Activated CD8-positive, alpha-beta T cell treated with anti-CD3 and anti-CD28 coated beads for 36 hours (primary cell): Measurements from ENCODE around the gene CCDC40. TPM values are rescaled to one million over a fixed set of nuclear protein-coding genes. Genes with fewer than 3 reads are reported as not detected.

Experiments used
- ATAC-seq: fragments of 200-7000 bp; cut with Tn5 transposase; one replicate; pipeline ENCODE4 v1.10.0; 2021; ENCODE audit warnings: mild to moderate bottlenecking, moderate library complexity
- CTCF ChIA-PET: fragments of 350-600 bp; sonication (Branson Sonifier 250); formaldehyde crosslinking; loops from one replicate; lab custom pipeline; 2021; ENCODE audit warnings: antibody characterized with exemption; lab: Charles Lee
- POLR2A ChIA-PET: fragments of 350-600 bp; sonication (Branson Sonifier 250); formaldehyde crosslinking; loops from one replicate; lab custom pipeline; 2021; ENCODE audit warnings: antibody characterized with exemption; lab: Charles Lee
- DNase-seq: peaks from one replicate; pipeline ENCODE4 v3.0.0-alpha.2; 2020
- H3K27ac Mint-ChIP-seq: one replicate; pipeline ENCODE4 v1.8.0; 2021; ENCODE audit warnings: mild to moderate bottlenecking, mixed read lengths
- H3K27me3 Mint-ChIP-seq: one replicate; pipeline ENCODE4 v1.8.0; 2021; ENCODE audit warnings: mixed read lengths
- H3K36me3 Mint-ChIP-seq: one replicate; pipeline ENCODE4 v1.8.0; 2021; ENCODE audit warnings: low read depth, mixed read lengths
- H3K4me1 Mint-ChIP-seq: one replicate; pipeline ENCODE4 v1.8.0; 2021; ENCODE audit warnings: low read depth, mixed read lengths
- H3K4me3 Mint-ChIP-seq: one replicate; pipeline ENCODE4 v1.8.0; 2021; ENCODE audit warnings: mild to moderate bottlenecking, moderate library complexity, mixed read lengths
- H3K9me3 Mint-ChIP-seq: one replicate; pipeline ENCODE4 v1.8.0; 2021; ENCODE audit warnings: mixed read lengths
- intact Hi-C: fragments of 100-400 bp; cut with micrococcal nuclease; formaldehyde crosslinking; loops from one replicate; pipeline ENCODE4 v1.10.0; 2022
- total RNA-seq, 2 experiments: library from RNA; stranded (reverse); gene quantifications; one replicate each; pipeline ENCODE4 v1.2.3, GENCODE V29; 2021
- TF ChIP-seq, protein P1 (sequence below): fragments of 200-600 bp; IDR thresholded peaks from one replicate; pipeline ENCODE4 v1.8.0; 2022; ENCODE audit warnings: antibody characterized with exemption, mild to moderate bottlenecking

Gene CCDC40
- total RNA-seq, 2 experiments from 2014 or later: 0.54 to 0.79 TPM

DNA sequence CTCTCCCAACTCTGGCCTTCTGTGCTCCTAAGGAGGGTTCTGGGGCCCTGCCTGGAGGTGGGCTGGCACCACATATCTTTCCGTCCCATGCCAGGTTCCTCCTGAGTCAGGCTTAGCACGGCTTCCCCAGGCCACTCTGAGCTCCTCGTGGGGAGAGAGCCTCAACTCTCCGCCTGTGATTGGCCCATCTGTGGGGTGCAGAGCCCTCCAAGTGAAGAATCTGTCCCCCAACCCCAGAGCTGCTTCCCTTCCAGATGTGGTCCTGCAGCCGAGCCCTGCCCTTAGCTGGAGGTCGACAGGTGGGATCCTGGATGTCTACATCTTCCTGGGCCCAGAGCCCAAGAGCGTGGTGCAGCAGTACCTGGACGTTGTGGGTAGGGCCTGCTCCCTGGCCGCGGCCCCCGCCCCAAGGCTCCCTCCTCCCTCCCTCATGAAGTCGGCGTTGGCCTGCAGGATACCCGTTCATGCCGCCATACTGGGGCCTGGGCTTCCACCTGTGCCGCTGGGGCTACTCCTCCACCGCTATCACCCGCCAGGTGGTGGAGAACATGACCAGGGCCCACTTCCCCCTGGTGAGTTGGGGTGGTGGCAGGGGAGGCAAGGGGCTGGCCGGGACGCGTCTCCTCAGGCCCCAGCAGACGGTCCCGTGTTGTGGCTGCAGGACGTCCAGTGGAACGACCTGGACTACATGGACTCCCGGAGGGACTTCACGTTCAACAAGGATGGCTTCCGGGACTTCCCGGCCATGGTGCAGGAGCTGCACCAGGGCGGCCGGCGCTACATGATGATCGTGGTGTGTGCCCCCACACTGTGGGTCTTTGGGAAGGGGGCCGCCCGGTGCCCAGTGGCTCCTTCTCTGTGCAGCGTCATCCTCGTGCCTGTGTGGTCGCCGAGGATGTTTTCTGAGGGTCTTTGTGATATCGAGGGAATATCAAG, 71.9 kb downstream of the CCDC40 start:
- intact Hi-C loops: no loop called here

GRCh38 chr17:80109066-80109660, 72.7 kb downstream of the CCDC40 start:
- Mint-ChIP-seq H3K27ac (no peak overlapping the region), H3K9me3 (no peaks in the 10 kb centered on the region), H3K4me1 (no peaks in the 10 kb centered on the region), H3K36me3 (peaks cover 3% of the 10 kb centered on the region), H3K4me3 (no peak overlapping the region), H3K27me3 (no peaks in the 10 kb centered on the region)
- DNase-seq (no peak), ATAC-seq (no peak)
- intact Hi-C loops: no loop called here
- CTCF ChIA-PET: interaction anchor here (0.6 kb wide), 1 partner anchor 8 kb away, joined by 3 read pairs; the partner anchor contains the start of gene GAA
- TF ChIP-seq, protein P1, sequence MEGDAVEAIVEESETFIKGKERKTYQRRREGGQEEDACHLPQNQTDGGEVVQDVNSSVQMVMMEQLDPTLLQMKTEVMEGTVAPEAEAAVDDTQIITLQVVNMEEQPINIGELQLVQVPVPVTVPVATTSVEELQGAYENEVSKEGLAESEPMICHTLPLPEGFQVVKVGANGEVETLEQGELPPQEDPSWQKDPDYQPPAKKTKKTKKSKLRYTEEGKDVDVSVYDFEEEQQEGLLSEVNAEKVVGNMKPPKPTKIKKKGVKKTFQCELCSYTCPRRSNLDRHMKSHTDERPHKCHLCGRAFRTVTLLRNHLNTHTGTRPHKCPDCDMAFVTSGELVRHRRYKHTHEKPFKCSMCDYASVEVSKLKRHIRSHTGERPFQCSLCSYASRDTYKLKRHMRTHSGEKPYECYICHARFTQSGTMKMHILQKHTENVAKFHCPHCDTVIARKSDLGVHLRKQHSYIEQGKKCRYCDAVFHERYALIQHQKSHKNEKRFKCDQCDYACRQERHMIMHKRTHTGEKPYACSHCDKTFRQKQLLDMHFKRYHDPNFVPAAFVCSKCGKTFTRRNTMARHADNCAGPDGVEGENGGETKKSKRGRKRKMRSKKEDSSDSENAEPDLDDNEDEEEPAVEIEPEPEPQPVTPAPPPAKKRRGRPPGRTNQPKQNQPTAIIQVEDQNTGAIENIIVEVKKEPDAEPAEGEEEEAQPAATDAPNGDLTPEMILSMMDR: no peak
- POLR2A ChIA-PET: interaction anchor here (1.6 kb wide), 1 partner anchor 36 kb away, joined by 7 read pairs; no protein-coding TSS in a partner anchor

More for the DNA sequence above, 71.9 kb downstream of the CCDC40 start:
- Mint-ChIP-seq H3K4me3 (no peak overlapping the region), H3K36me3 (no peaks in the 10 kb centered on the region), H3K9me3 (no peaks in the 10 kb centered on the region), H3K27ac (no peak overlapping the region), H3K4me1 (peaks cover 4% of the 10 kb centered on the region), H3K27me3 (no peaks in the 10 kb centered on the region)
- ATAC-seq: no peak
- ChIA-PET CTCF (no interaction called here), POLR2A (interaction anchor here (0.9 to 1.3 kb wide), 2 partner anchors 33 to 35 kb away, joined by 3 to 4 read pairs; no protein-coding TSS in a partner anchor)
- TF ChIP-seq, protein P1: no peak
- DNase-seq: no peak

- ChIA-PET CTCF (interaction anchor here (0.6 to 2.0 kb wide), 2 partner anchors 8 to 9 kb away, joined by 3 to 8 read pairs; partner anchors contain the start of gene GAA), POLR2A (interaction anchor here (1.6 kb wide), 1 partner anchor 36 kb away, joined by 7 read pairs; no protein-coding TSS in a partner anchor)
- Mint-ChIP-seq H3K27me3 (no peaks in the 10 kb centered on the region), H3K9me3 (no peaks in the 10 kb centered on the region), H3K36me3 (peaks cover 6% of the 10 kb centered on the region), H3K4me3 (no peak overlapping the region), H3K4me1 (no peaks in the 10 kb centered on the region), H3K27ac (no peak overlapping the region)
- TF ChIP-seq, protein P1: no peak
- DNase-seq: no peak
- no peak for ATAC-seq
- intact Hi-C loops: no loop called here
Observed at GRCh38 chr17:80109713-80110446, 73.4 kb downstream of the CCDC40 start.

- TF ChIP-seq, protein P1: no peak
- POLR2A ChIA-PET: interaction anchor here (1.6 kb wide), 1 partner anchor 35 kb away, joined by 7 read pairs; no protein-coding TSS in a partner anchor
- Mint-ChIP-seq H3K27me3 (no peaks in the 10 kb centered on the region), H3K4me3 (no peak overlapping the region), H3K36me3 (peaks cover 6% of the 10 kb centered on the region), H3K27ac (no peak overlapping the region), H3K4me1 (no peaks in the 10 kb centered on the region), H3K9me3 (peaks cover under 1% of the 10 kb centered on the region)
- CTCF ChIA-PET: interaction anchor here (2.0 kb wide), 1 partner anchor 9 kb away, joined by 8 read pairs; the partner anchor contains the start of gene GAA
- intact Hi-C loops: no loop called here
- ATAC-seq: no peak
- no peak for DNase-seq
Observed at GRCh38 chr17:80110447-80110812, 74.0 kb downstream of the CCDC40 start.
